Measurements from ENCODE around the gene MAP1B. TPM values are rescaled to one million over a fixed set of nuclear protein-coding genes. Genes with fewer than 3 reads are reported as not detected.

MAP1B gene
- total and polyA plus RNA-seq, 9 of the 15 experiments (the other 6 are each of a cell fraction or from before 2014, with no cell fraction given), result 5.2 to 66.1 (median 17.3) TPM

DNA sequence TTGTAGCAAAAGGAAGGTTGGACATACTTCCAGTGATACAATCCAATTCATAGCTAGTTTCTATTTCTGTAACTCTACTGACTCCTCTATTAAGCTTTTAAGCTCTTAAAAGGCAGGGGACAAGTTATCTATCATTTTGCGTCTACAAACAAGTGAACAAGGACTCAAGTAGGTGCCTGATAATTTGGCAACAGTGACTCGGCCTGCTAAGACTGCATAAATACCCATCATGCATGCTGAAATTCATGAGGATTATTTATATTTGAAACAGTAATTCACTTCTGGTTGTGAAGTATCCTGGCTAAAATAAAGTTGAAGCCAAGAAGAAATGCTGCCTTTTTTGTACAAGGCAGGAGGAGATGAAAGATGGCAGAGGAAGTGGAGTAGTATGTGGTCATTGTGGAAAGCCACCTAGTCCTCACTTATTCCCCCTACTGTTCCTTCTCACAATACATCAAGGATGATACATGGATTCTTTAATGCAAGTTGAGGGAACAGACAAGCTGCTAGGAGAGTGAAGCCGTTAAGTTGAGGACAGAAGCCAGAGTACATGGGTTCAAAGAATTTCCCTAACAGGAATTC is 138.8 kb downstream of the MAP1B start (continued):
- TF ChIP-seq, protein P1, sequence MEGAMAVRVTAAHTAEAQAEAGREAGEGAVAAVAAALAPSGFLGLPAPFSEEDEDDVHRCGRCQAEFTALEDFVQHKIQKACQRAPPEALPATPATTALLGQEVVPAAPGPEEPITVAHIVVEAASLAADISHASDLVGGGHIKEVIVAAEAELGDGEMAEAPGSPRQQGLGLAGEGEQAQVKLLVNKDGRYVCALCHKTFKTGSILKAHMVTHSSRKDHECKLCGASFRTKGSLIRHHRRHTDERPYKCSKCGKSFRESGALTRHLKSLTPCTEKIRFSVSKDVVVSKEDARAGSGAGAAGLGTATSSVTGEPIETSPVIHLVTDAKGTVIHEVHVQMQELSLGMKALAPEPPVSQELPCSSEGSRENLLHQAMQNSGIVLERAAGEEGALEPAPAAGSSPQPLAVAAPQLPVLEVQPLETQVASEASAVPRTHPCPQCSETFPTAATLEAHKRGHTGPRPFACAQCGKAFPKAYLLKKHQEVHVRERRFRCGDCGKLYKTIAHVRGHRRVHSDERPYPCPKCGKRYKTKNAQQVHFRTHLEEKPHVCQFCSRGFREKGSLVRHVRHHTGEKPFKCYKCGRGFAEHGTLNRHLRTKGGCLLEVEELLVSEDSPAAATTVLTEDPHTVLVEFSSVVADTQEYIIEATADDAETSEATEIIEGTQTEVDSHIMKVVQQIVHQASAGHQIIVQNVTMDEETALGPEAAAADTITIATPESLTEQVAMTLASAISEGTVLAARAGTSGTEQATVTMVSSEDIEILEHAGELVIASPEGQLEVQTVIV (CRISPR knock-in tag; IDR thresholded peaks at IDR 0.05; ENCODE audit: borderline replicate concordance), result no peak
- TF ChIP-seq HLTF (IDR thresholded peaks at IDR 0.05), result no peak
- no peak for TF ChIP-seq ZNF274 (IDR thresholded peaks at IDR 0.05; ENCODE audit: borderline replicate concordance, low read depth, low read length)
- no peak for TF ChIP-seq GABPB2 (CRISPR knock-in tag; conservative IDR thresholded peaks at IDR 0.05)
- no peak for TF ChIP-seq RBM14 (IDR thresholded peaks at IDR 0.05; ENCODE audit: borderline replicate concordance, insufficient read depth, low read depth, low read length)
- TF ChIP-seq ZEB2 (IDR thresholded peaks at IDR 0.05), result no peak
- peak; percentile 27; the same call in 1 of the 2 replicates for TF ChIP-seq MTA3 (IDR thresholded peaks at IDR 0.05; ENCODE audit: borderline replicate concordance)
- no peak for TF ChIP-seq SMARCC2 (IDR thresholded peaks at IDR 0.05; ENCODE audit: low read depth)
- TF ChIP-seq, protein P2, sequence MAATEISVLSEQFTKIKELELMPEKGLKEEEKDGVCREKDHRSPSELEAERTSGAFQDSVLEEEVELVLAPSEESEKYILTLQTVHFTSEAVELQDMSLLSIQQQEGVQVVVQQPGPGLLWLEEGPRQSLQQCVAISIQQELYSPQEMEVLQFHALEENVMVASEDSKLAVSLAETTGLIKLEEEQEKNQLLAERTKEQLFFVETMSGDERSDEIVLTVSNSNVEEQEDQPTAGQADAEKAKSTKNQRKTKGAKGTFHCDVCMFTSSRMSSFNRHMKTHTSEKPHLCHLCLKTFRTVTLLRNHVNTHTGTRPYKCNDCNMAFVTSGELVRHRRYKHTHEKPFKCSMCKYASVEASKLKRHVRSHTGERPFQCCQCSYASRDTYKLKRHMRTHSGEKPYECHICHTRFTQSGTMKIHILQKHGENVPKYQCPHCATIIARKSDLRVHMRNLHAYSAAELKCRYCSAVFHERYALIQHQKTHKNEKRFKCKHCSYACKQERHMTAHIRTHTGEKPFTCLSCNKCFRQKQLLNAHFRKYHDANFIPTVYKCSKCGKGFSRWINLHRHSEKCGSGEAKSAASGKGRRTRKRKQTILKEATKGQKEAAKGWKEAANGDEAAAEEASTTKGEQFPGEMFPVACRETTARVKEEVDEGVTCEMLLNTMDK (IDR thresholded peaks at IDR 0.05; ENCODE audit: borderline replicate concordance, insufficient read depth, low read depth, low read length, poor library complexity, severe bottlenecking), result no peak
- TF ChIP-seq HDAC6 (IDR thresholded peaks at IDR 0.05; ENCODE audit: low read depth, low read length), result no peak
- no peak for TF ChIP-seq ZNF551 (CRISPR knock-in tag; IDR thresholded peaks at IDR 0.05)
- no peak for TF ChIP-seq ZNF224 (CRISPR knock-in tag; IDR thresholded peaks at IDR 0.05)
- TF ChIP-seq NONO (IDR thresholded peaks at IDR 0.05; ENCODE audit: low read depth in 2 of 2, low read length in 1 of 2), result no peak
- TF ChIP-seq, protein P3, sequence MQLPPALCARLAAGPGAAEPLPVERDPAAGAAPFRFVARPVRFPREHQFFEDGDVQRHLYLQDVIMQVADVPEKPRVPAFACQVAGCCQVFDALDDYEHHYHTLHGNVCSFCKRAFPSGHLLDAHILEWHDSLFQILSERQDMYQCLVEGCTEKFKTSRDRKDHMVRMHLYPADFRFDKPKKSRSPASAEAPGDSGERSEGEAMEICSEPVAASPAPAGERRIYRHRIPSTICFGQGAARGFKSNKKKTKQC (CRISPR knock-in tag; IDR thresholded peaks at IDR 0.05), result no peak
- no peak for TF ChIP-seq MECOM (CRISPR knock-in tag; IDR thresholded peaks at IDR 0.05)
- TF ChIP-seq GABPB1 (CRISPR knock-in tag; IDR thresholded peaks at IDR 0.05), result no peak
- TF ChIP-seq, protein P4, sequence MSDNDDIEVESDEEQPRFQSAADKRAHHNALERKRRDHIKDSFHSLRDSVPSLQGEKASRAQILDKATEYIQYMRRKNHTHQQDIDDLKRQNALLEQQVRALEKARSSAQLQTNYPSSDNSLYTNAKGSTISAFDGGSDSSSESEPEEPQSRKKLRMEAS (CRISPR knock-in tag; IDR thresholded peaks at IDR 0.05), result no peak
- no peak for TF ChIP-seq CREBBP (IDR thresholded peaks at IDR 0.05; ENCODE audit: low read depth, low read length)
- TF ChIP-seq SMARCE1 (IDR thresholded peaks at IDR 0.05), result no peak
- TF ChIP-seq FOSL1 (tag; conservative IDR thresholded peaks at IDR 0.05), result no peak
- no peak for TF ChIP-seq PTBP1 (IDR thresholded peaks at IDR 0.05; ENCODE audit: low read depth, low read length)
- TF ChIP-seq NR1H2 (CRISPR knock-in tag; IDR thresholded peaks at IDR 0.05), result no peak
- TF ChIP-seq CBFA2T3 (IDR thresholded peaks at IDR 0.05), result no peak
- TF ChIP-seq, protein P5, sequence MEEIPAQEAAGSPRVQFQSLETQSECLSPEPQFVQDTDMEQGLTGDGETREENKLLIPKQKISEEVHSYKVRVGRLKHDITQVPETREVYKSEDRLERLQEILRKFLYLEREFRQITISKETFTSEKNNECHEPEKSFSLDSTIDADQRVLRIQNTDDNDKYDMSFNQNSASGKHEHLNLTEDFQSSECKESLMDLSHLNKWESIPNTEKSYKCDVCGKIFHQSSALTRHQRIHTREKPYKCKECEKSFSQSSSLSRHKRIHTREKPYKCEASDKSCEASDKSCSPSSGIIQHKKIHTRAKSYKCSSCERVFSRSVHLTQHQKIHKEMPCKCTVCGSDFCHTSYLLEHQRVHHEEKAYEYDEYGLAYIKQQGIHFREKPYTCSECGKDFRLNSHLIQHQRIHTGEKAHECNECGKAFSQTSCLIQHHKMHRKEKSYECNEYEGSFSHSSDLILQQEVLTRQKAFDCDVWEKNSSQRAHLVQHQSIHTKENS (CRISPR knock-in tag; IDR thresholded peaks at IDR 0.05), result no peak

All from K562 (cell line).